NCI-H226 (cell line): ENCODE results near the gene KCNV2.

Source experiments
- DNase-seq: peaks from one replicate; pipeline ENCODE4 v3.0.0-alpha.2; 2015

Gene KCNV2

DNA sequence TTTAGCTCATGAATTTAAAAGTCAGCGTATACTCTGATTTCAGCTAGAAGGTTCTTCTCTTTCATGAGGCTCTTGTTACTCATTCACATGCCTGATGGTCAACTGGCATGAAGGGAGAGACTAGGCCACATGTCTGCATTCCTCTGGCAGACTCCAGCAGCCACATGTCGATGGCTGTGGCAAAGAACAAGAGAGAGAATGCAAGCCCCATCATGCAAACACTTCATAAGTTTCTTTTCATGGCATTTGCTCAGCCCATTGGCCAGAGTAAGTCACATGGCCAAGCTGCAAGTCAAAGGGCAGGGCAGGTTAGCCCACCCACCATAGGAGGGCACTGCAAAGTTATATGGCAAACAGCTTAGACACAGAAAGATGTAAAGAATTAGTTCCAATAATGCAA, 5.4 kb downstream of the KCNV2 start:
- DNase-seq: no peak

GRCh38 chr9:2723376-2724065, 6.2 kb downstream of the KCNV2 start:
- no peak for DNase-seq

DNA sequence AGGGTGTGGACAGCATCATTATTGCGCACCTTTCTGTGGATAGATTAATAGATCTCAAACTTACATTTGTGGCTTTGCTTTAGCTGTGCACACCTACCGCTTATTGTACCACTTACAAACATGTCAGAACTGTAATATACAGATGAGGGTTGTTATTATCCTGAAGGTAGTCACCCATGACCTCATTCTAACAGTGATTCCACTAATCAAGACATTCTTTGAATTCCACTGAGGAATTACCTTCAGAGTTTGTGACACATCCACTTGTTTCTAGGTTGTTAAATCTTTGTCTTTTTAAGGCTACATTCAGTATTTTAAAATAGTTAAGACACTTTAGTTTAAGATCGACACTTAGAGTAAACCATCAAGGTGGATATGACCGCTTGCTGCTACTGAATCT, 7.8 kb downstream of the KCNV2 start:
- DNase-seq: no peak

GRCh38 chr9:2725898-2726649, 8.8 kb downstream of the KCNV2 start:
- no peak for DNase-seq

- DNase-seq: peak; percentile 22
Measured at GRCh38 chr9:2726650-2727340, 9.5 kb downstream of the KCNV2 start.

GRCh38 chr9:2727374-2727773, 10.1 kb downstream of the KCNV2 start:
- no peak for DNase-seq

DNA sequence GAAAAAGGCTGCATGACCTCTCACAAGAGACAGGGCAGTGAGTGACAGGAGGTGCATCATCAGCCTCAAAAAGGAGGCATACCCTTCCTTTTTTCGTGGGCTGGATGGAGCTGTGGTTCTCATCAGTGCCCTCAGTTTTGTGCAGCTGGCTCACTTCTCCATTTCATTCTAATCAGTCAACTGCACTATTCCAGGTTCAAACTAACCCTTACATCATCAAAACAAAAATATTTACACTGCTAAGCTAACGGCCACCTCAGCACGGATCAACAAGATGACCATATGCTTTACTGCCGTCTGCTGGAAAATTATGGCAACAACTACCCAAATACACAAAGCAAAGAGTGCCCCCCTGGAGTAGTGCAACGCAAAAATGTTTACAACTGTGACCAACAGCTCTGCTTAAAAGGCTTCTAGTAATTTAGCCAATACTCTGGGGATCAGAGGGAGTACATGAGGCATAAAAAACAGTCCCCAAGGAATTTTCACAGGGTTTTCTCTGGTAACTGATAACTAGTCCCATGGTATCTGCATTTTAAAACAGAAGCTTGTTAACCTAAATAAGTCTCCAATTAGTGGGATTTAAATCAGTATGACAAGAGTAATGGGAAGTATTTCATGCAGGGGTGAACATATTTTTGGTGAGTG, 10.8 kb downstream of the KCNV2 start:
- no peak for DNase-seq

DNA sequence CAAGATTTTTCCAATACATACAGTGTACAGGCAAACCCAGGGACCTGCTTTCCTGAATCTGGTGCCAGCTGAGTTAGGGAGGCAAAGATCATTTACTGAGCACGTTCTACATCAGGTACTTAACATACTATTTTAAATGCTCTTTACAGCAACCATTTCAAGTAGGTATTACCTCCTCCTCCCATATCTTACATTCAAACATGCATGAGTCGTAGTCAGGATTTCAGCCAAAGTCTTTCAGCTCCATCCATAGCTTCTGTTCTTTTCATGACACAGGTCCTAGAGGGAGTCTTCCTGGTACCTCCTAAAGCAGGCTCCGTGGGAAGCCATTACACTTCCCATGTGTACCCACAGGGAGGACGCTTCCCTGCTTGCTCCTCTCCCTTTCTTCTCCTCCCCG, 11.7 kb downstream of the KCNV2 start:
- peak; percentile 65 for DNase-seq

GRCh38 chr9:2729721-2730120, 12.4 kb downstream of the KCNV2 start:
- DNase-seq: no peak

DNA sequence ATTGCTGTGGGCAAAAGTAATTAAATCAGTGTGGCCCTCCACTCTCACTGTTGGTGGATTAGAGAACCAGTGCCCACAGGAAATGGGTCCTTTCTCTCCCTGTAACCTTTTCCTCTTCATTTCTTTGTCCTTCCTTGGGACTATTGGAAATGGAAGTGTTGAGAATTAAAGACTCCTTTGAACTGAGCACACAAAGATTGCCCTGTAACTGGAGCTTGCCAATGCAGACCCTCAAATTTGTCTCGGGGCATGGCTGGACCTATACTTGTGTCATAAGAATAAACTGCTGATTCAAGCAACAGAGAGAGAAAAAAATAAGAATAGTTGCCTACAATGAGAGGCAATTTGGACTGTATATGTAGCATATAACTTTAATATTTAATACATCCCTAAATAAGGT, 13.7 kb downstream of the KCNV2 start:
- DNase-seq: no peak

DNA sequence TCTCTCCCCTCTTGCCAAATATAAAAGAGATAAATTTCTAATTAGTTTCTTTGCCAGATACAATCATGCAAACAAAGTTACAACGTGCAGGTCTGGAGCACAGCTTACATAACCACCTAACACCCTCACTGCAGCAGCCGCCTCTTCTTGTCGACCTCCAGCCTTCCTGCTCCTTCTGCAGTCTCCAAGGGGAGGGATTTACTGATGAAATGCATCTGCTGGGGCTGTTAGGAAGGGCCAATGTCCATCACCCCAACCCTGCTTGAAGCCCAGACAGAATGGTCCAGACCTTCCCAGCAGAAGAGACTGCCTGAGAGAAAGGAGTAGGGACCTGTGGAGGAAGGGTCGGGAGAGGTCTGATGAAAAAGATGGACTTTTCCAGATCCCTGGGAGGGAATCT, 15.2 kb downstream of the KCNV2 start:
- no peak for DNase-seq

- no peak for DNase-seq
Measured at GRCh38 chr9:2740616-2741015, 23.3 kb downstream of the KCNV2 start.

DNA sequence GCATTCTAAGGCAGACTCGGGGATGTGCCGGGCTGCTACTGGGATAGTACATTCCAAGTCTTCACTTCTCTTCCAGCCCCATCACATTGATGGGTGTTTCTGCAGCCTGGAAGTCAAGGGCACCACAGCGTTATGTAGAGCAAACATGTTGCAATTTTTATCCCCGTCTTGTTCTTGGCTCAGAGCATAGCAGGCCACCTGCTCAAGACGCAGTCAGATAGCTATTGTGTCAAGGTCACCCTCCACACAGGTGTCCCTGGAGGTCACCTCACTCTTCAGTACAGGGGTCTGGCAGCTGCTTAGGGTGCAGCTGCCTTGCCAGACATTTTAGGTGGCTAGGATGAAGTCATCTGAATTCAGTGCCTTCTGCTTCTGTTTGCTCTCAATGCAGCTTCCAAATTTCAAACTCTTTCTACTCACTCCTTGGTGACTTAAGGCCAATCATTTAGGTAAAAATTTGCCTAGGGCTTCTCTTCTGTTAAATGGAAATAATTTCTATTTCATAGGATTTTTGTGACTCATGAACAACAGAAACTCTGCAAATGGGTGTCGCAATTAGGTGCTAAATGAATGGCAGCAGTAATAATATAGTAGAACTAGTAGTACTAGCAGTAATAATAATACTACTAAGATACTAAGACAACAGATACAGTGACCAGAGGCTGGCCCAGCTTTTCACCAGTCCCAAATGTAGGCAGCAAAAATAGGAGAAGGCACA, 24.3 kb downstream of the KCNV2 start:
- DNase-seq: no peak

GRCh38 chr9:2742214-2742613, 24.9 kb downstream of the KCNV2 start:
- no peak for DNase-seq

DNA sequence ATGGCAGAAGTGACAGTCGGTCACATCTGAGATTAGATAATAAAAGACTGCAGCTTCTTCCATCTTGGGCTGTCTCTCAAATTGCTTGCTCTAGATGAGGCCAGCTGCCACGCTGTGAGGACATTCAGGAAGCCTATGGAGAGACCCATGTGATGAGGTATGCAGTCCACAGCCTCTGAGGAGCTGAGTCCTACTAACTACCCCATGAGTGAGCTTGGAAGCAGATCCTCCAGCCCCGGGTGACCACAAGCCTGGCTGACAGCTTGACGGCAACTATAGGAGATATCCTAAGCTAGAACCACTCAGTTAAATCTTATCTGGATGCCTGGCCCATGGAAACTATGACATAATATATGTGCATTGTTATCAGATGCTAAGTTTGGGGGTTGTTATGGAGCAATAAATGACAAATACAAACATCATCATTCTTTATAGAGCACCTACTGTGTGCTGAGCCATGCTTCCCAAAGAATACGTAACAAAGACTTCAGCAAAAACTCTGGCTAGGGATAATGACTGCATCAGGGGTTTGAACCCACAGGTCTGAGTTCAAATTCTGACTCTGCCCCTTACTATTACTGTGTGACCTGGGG, 26.7 kb downstream of the KCNV2 start:
- DNase-seq: no peak

DNA sequence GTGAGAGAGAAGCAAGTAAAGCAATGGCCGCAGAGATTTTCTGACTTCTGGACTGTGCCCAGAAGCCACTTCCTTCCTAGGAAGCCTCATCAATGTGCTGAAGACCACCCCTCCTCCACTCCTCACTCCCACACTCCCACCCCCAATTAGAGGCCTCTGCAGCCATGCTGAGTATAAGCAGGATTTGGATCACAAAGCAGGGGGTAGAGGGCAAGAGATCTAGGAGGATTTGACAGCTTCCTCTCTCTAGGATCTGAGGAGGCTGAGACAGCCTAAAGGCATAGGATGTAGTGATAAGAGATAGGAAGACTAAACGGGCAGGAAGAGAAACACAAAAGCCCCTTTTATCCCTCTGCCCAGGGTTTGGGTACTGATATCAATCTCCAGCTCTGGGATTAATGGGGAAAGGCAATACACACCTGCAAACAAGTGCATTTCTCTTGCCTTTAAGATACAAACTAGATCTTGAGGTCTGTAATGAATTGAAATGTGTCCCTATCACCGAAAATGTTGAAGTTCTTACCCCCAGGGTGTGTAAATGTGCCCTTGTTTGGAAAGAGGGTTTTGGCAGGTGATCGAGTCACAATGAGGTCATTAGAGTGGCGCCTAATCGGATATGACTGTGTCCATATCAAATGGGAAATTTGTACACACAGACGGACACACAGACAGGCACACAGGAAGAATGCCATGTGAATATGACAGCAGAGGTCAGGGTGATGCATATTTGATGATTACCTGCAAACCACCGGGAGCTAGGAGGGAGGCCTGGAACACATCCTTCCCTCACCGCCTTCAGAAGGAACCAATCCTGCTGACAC, 28.5 kb downstream of the KCNV2 start:
- no peak for DNase-seq

DNA sequence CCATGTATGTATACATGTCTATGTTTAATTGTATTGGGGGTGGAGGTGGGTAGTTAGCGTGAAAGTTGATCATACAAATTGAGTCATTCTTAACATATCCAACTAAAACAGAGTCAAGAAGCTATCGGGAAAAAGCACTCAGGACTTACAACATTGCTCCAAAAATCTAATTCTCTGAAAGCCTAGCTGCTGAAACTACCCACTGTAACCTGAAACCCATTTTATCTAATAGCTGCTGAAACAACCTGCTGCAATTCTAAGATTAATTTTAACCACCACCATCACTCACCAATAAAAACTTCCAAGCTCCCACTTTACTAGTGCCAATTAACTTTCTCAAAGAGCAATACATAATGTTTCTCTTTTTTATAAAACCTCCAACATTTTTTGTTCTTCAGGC, 32.2 kb downstream of the KCNV2 start:
- DNase-seq: no peak

DNA sequence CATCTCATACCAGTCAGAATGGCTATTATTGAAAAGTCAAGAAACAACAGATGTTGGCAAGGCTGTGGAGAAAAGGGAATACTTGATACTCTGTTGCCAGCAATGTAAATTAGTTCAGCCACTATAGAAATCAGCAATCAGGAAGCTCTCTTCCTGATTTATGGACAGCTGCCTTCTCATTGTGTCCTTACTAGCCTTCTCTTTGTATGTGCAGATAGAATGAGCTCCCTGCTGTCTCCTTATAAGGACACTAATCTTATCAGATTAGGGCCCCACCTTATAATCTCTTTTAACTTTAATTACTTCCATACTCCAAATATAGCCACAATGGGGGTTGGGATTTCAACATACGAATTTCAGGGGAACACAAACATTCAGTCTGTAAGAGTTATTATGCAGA, 38.0 kb downstream of the KCNV2 start:
- DNase-seq: no peak

DNA sequence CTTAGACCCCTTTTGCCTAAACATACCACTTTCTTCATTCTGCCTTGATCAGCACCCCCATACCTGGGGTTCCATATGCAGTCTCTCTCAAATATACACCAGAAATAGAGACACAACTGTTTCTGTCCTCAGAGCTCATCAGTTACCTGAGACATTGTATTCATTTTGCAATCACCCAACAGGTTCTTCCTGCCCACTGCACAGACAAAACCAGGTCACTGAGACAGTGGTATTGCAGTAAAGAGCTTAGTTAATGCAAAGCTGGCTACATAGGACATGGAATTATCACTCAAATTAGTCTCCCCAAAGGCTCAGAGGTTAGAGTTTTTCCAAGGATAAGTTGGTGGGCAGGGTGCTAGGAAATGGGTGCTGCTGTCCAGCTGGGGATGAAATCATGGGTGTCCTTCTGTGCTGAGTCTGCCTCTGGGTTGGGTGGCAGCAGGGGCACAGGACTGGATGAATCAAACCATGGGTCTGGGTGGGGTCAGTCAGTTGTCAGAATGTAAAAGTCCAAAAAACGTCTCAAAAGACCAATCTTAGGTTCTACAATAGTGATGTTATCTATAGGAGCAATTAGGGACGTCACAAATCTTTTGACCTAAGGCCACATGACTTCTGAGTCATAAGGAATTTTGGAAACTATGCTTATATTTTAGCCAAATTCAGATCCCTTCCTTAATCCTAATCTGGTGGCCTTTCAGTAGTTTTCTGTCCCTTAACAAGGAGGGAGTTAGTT, 41.0 kb downstream of the KCNV2 start:
- DNase-seq: no peak

DNA sequence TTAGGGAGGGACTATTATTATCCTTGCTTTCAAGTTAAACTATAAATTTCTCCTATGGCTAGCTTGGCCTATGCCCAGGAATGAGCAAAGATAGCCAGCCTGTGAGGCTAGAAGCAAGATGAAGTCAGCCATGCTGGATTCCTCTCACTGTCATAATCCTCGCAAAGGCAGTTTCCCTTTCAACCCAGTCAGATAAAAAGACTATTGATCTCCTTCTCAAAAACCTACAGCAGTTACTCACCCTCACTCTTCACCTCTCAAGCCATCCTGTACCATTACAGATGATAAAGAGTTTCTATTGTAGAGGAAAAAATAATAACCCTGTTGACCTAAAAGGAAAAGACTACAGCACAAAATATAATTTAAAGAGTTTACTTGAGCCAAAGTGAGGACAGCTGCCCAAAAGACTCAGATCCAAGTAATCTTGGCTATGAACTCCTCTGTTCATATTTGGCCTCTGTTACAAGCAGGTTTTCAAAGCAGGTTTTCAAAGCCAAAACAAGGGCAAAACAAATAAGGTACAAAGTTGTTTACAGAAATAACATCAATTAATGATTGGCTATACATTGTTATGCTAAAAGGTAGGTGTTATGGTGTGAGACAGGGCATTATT, 41.7 kb downstream of the KCNV2 start:
- DNase-seq: no peak
